Endothelial cell of umbilical vein (primary cell): Measurements from ENCODE around the gene ANKZF1. TPM values are rescaled to one million over a fixed set of nuclear protein-coding genes. Genes with fewer than 3 reads are reported as not detected.

Experiments used
- BruUV-seq: library from RNA; stranded (reverse); fragments of 400-500 nt; replicated peaks from 2 replicates; lab custom pipeline; 2021; lab: Mats Ljungman, UMichigan
- CTCF ChIA-PET: fragments of 300-600, 350-600 bp; sonication (Branson Sonifier 250); formaldehyde crosslinking; loops from one replicate; lab custom pipeline; 2021; ENCODE audit warnings: antibody characterized with exemption, inconsistent platforms; lab: Charles Lee
- POLR2A ChIA-PET: fragments of 300-600, 350-600 bp; sonication (Branson Sonifier 250); formaldehyde crosslinking; loops from one replicate; lab custom pipeline; 2021; ENCODE audit warnings: antibody characterized with exemption, inconsistent platforms; lab: Charles Lee
- DNase-seq: peaks from one replicate; pipeline ENCODE4 v3.0.0-alpha.2; 2011; ENCODE audit warnings: low read depth, low spot score
- FAIRE-seq: peaks from 2 replicates; lab custom pipeline; 2011; peaks lifted over from hg19 to GRCh38; lab: Jason Lieb, UNC
- H2AFZ ChIP-seq: 2 replicates; pipeline ENCODE4 v1.6.0; 2012; ENCODE audit warnings: low read depth, low read length, control low read depth, inconsistent platforms
- H3K27ac ChIP-seq: 2 replicates; pipeline ENCODE4 v1.5.1; 2011; ENCODE audit warnings: low read depth, mild to moderate bottlenecking, control low read depth, low read length, moderate library complexity; ENCODE audit not compliant: insufficient read depth
- H3K27me3 ChIP-seq, 2 experiments: 2 replicates each; pipeline versions ENCODE4 v1.6.0 to v1.6.1; 2011; ENCODE audit warnings: low read length in 2 of 2, mixed read lengths in 1 of 2; ENCODE audit not compliant: control insufficient read depth in 2 of 2, insufficient read depth in 2 of 2
- H3K36me3 ChIP-seq, 2 experiments: 2 replicates in 1 of 2; 3 replicates in 1 of 2; pipeline ENCODE4 v1.5.1; 2011; ENCODE audit warnings: low read length in 2 of 2, mild to moderate bottlenecking in 1 of 2, moderate library complexity in 1 of 2; ENCODE audit not compliant: control insufficient read depth in 2 of 2, insufficient read depth in 2 of 2; ENCODE audit errors: extremely low read depth in 1 of 2
- H3K4me1 ChIP-seq: 3 replicates; pipeline ENCODE4 v1.5.1; 2011; ENCODE audit warnings: mild to moderate bottlenecking, low read length; ENCODE audit not compliant: control insufficient read depth, insufficient read depth; ENCODE audit errors: extremely low read depth
- H3K4me2 ChIP-seq: 2 replicates; pipeline ENCODE4 v1.6.1; 2011; ENCODE audit warnings: low read length, control low read depth, mixed read lengths; ENCODE audit not compliant: insufficient read depth
- H3K4me3 ChIP-seq, 3 experiments: fragments of 200-600 bp in 1 of 3; sonication (generic), shearing (Covaris generic) in 1 of 3; replicated peaks in 1 of 3; 2 replicates each; pipeline ENCODE4 v1.5.1; 2011 to 2016; ENCODE audit warnings: control low read depth in 3 of 3, low read length in 3 of 3, mild to moderate bottlenecking in 2 of 3, inconsistent platforms in 1 of 3, low read depth in 1 of 3, moderate library complexity in 1 of 3; ENCODE audit not compliant: insufficient read depth in 1 of 3
- H3K79me2 ChIP-seq: 2 replicates; pipeline ENCODE4 v1.6.0; 2012; ENCODE audit warnings: low read length, inconsistent platforms; ENCODE audit not compliant: control insufficient read depth, insufficient read depth
- H3K9ac ChIP-seq: replicated peaks from 2 replicates; pipeline ENCODE3; 2011; ENCODE audit warnings: low read length, control low read depth; ENCODE audit not compliant: insufficient read depth; ENCODE audit errors: extremely low read depth
- H3K9me1 ChIP-seq: replicated peaks from 3 replicates; pipeline ENCODE4 v1.6.0; 2011; ENCODE audit warnings: mild to moderate bottlenecking, low read length; ENCODE audit not compliant: control insufficient read depth, insufficient read depth; ENCODE audit errors: extremely low read depth
- H3K9me3 ChIP-seq: replicated peaks from 2 replicates; pipeline ENCODE4 v1.5.1; 2012; ENCODE audit warnings: low read length, inconsistent platforms; ENCODE audit not compliant: control insufficient read depth, insufficient read depth
- H4K20me1 ChIP-seq: replicated peaks from 2 replicates; pipeline ENCODE3; 2011; ENCODE audit warnings: mild to moderate bottlenecking, low read length; ENCODE audit not compliant: control insufficient read depth, insufficient read depth; ENCODE audit errors: extremely low read depth
- CTCF ChIP-seq, 2 donors: IDR thresholded peaks; 1 replicate in 1 of 2; 2 replicates in 1 of 2; pipeline ENCODE4 v1.5.1; 2011; ENCODE audit warnings: low read length in 2 of 2, mild to moderate bottlenecking in 2 of 2, moderate library complexity in 2 of 2, control low read depth in 1 of 2, inconsistent platforms in 1 of 2, low read depth in 1 of 2; ENCODE audit not compliant: insufficient read depth in 1 of 2; ENCODE audit errors: extremely low read depth in 1 of 2
- EZH2 ChIP-seq: IDR thresholded peaks from 2 replicates; pipeline ENCODE4 v1.6.1; 2012; ENCODE audit warnings: borderline replicate concordance, low read depth, mild to moderate bottlenecking, moderate library complexity, low read length, inconsistent platforms; ENCODE audit not compliant: severe bottlenecking
- FOS ChIP-seq: IDR thresholded peaks from 2 replicates; pipeline ENCODE4 v1.6.1; 2011; ENCODE audit warnings: mild to moderate bottlenecking, low read length, moderate library complexity, borderline replicate concordance; ENCODE audit not compliant: insufficient read depth
- GATA2 ChIP-seq: IDR thresholded peaks from 2 replicates; pipeline ENCODE4 v1.7.0; 2011; ENCODE audit warnings: low read depth, mild to moderate bottlenecking, moderate library complexity, mixed read lengths, low read length; ENCODE audit not compliant: insufficient read length, insufficient read depth
- JUN ChIP-seq: IDR thresholded peaks from 2 replicates; pipeline ENCODE4 v1.6.1; 2011; ENCODE audit warnings: borderline replicate concordance, low read depth; ENCODE audit not compliant: insufficient read length, insufficient read depth
- MAX ChIP-seq: IDR thresholded peaks from 2 replicates; pipeline ENCODE4 v1.6.1; 2011; ENCODE audit not compliant: insufficient read depth, insufficient read length
- MYC ChIP-seq: IDR thresholded peaks from one replicate; pipeline ENCODE4 v1.6.1; 2011; ENCODE audit warnings: mild to moderate bottlenecking, low read depth, low read length
- POLR2A ChIP-seq: IDR thresholded peaks from 2 replicates; pipeline ENCODE4 v1.6.1; 2012; ENCODE audit warnings: low read depth, mild to moderate bottlenecking, control low read depth, low read length
- POLR2AphosphoS5 ChIP-seq: IDR thresholded peaks from 2 replicates; pipeline ENCODE4 v1.6.1; 2012; ENCODE audit warnings: low read depth, mild to moderate bottlenecking, control low read depth, low read length, moderate library complexity; ENCODE audit not compliant: insufficient read depth
- dilution Hi-C: fragments of 300-500 bp; cut with MboI; formaldehyde crosslinking; loops from one replicate; pipeline ENCODE4 v1.15.0; 2019; ENCODE audit warnings: low sequenced_read_pairs; ENCODE audit not compliant: extremely low pct_ligation_motif_present
- intact Hi-C: fragments of 100-400 bp; cut with micrococcal nuclease; formaldehyde crosslinking; loops from one replicate; pipeline ENCODE4 v1.10.0; 2022
- polyA plus RNA-seq, 4 experiments: library from polyadenylated mRNA; depleted of rRNA in 3 of 4; stranded (reverse) in 3 of 4; unstranded in 1 of 4; fragments of >200 nt; gene quantifications; 2 replicates each; pipeline versions ENCODE4 v1.2.1 to v1.2.3, GENCODE V29; 2011 to 2012; ENCODE audit warnings: missing spikeins in 1 of 4
- total RNA-seq: library from RNA; stranded (reverse); gene quantifications from 2 replicates; pipeline ENCODE4 v1.2.3, GENCODE V29; 2021

Gene ANKZF1
- total and polyA plus RNA-seq, 2 donors (not counting 3 experiments of a cell fraction or from before 2014, with no cell fraction given), result 26.5 to 36.2 TPM

- Histone ChIP-seq H3K79me2 (peaks cover 15% of the 10 kb centered on the region), H3K27me3 (no peaks in the 10 kb centered on the region), H3K4me1 (peaks cover 22% of the 10 kb centered on the region), H3K4me3 (peak overlapping the region; percentile 67 to 80 (median 67)), H3K9me1 (no peaks in the 10 kb centered on the region), H2AFZ (peak overlapping the region; percentile 95), H3K9ac (peak overlapping the region; percentile 97), H3K9me3 (no peaks in the 10 kb centered on the region), H3K27ac (peak overlapping the region; percentile 92), H3K36me3 (peaks cover 2% of the 10 kb centered on the region in 2 experiments), H4K20me1 (no peaks in the 10 kb centered on the region), H3K4me2 (peak overlapping the region; percentile 86)
- intact Hi-C loops (loop anchor here (1.0 to 2.0 kb wide), 7 partner anchors 15 to 84 kb away; partner anchors contain the start of genes ABCB6, ANKZF1, ATG9A and DNAJB2), dilution Hi-C loops (no loop called here)
- TSS peak; percentile 79 for BruUV-seq
- TF ChIP-seq CTCF (IDR thresholded peaks at IDR 0.05; ENCODE audit: extremely low read depth in 1 of 2, insufficient read depth in 1 of 2, low read depth in 1 of 2, low read length in 2 of 2) (no peak), FOS (no peak), MYC (no peak), POLR2A (no peak), POLR2AphosphoS5 (no peak), MAX (no peak), JUN (no peak), GATA2 (no peak), EZH2 (no peak)
- DNase-seq (no peak), FAIRE-seq (peak; percentile 4)
- POLR2A ChIA-PET, result interaction anchor here (0.6 to 1.5 kb wide), 6 partner anchors 9 to 351 kb away, joined by 3 to 6 read pairs (median 4); partner anchors contain the start of genes ANKZF1, ATG9A, DNAJB2 and TUBA4A
- CTCF ChIA-PET, result interaction anchor here (0.6 to 2.1 kb wide), 10 partner anchors 10 to 265 kb away, joined by 3 to 12 read pairs (median 4); partner anchors contain the start of genes ABCB6, ANKZF1, ATG9A and DNAJB2
These were observed 15.2 kb downstream of the ANKZF1 start for GRCh38 chr2:219244789-219245147.
